HepG2 (cell line): Measurements from ENCODE around the gene GBX1. TPM values are rescaled to one million over a fixed set of nuclear protein-coding genes. Genes with fewer than 3 reads are reported as not detected.
A peak's percentile ranks its signal among the peaks of the same experiment; 100 is the strongest.

Experiments used
- ARHGAP35 ChIP-seq: sonication (generic); formaldehyde crosslinking; IDR thresholded peaks from 2 replicates; pipeline ENCODE4 v1.9.0; 2022; ENCODE audit warnings: mild to moderate bottlenecking, inconsistent platforms, moderate library complexity, missing genetic modification reagents, borderline replicate concordance
- BRD4 ChIP-seq: sonication (generic); formaldehyde crosslinking; IDR thresholded peaks from 2 replicates; pipeline ENCODE4 v1.4.0; 2020; ENCODE audit warnings: missing genetic modification reagents
- CCDC6 ChIP-seq: sonication (generic); formaldehyde crosslinking; IDR thresholded peaks from 2 replicates; pipeline ENCODE4 v1.8.1; 2022; ENCODE audit warnings: mild to moderate bottlenecking, missing genetic modification reagents, moderate library complexity
- CERS6 ChIP-seq: sonication (generic); formaldehyde crosslinking; IDR thresholded peaks from 2 replicates; pipeline ENCODE4 v1.5.0; 2020; ENCODE audit warnings: missing genetic modification reagents
- DPF2 ChIP-seq: sonication (generic); formaldehyde crosslinking; IDR thresholded peaks from 2 replicates; pipeline ENCODE4 v1.4.0; 2020; ENCODE audit warnings: mild to moderate bottlenecking, low read depth, missing genetic modification reagents, borderline replicate concordance
- EEA1 ChIP-seq: sonication (generic); formaldehyde crosslinking; IDR thresholded peaks from 2 replicates; pipeline ENCODE4 v1.5.1; 2020; ENCODE audit warnings: mild to moderate bottlenecking, missing genetic modification reagents, borderline replicate concordance
- ETS1 ChIP-seq: sonication (generic); formaldehyde crosslinking; IDR thresholded peaks from 2 replicates; pipeline ENCODE4 v1.4.0; 2020; ENCODE audit warnings: missing genetic modification reagents
- JUNB ChIP-seq: sonication (generic); formaldehyde crosslinking; IDR thresholded peaks from 2 replicates; pipeline ENCODE4 v1.8.0; 2022; ENCODE audit warnings: missing genetic modification reagents, mild to moderate bottlenecking, borderline replicate concordance
- NFIB ChIP-seq: sonication (generic); formaldehyde crosslinking; IDR thresholded peaks from 2 replicates; pipeline ENCODE4 v1.9.0; 2021; ENCODE audit warnings: missing genetic modification reagents, mild to moderate bottlenecking, borderline replicate concordance
- PITX1 ChIP-seq: sonication (generic); formaldehyde crosslinking; IDR thresholded peaks from 2 replicates; pipeline ENCODE4 v1.5.1; 2020; ENCODE audit warnings: mild to moderate bottlenecking, missing genetic modification reagents
- REXO4 ChIP-seq: sonication (generic); formaldehyde crosslinking; IDR thresholded peaks from 2 replicates; pipeline ENCODE4 v1.8.0; 2022; ENCODE audit warnings: missing genetic modification reagents, mild to moderate bottlenecking, borderline replicate concordance
- RFXAP ChIP-seq: sonication (generic); formaldehyde crosslinking; IDR thresholded peaks from 2 replicates; pipeline ENCODE4 v1.4.0; 2020; ENCODE audit warnings: missing genetic modification reagents, borderline replicate concordance
- TBP ChIP-seq: sonication (generic); formaldehyde crosslinking; IDR thresholded peaks from 2 replicates; pipeline ENCODE4 v1.5.0; 2020; ENCODE audit warnings: missing genetic modification reagents
- TFAP4 ChIP-seq: sonication (generic); IDR thresholded peaks from 2 replicates; pipeline ENCODE4 v1.6.1; 2016; ENCODE audit warnings: low read depth, borderline replicate concordance
- U2AF1 ChIP-seq: fragments of 200-400 bp; formaldehyde crosslinking; optimal IDR thresholded peaks from 2 replicates; pipeline ENCODE3; 2017; ENCODE audit warnings: mild to moderate bottlenecking, low read depth, low read length
- ZFYVE20 ChIP-seq: sonication (generic); formaldehyde crosslinking; IDR thresholded peaks from 2 replicates; pipeline ENCODE4 v1.8.0; 2023; ENCODE audit warnings: low read depth, mild to moderate bottlenecking, moderate library complexity, missing genetic modification reagents, borderline replicate concordance
- ZNF230 ChIP-seq: sonication (generic); formaldehyde crosslinking; IDR thresholded peaks from 2 replicates; pipeline ENCODE4 v1.4.0; 2020; ENCODE audit warnings: mild to moderate bottlenecking, missing genetic modification reagents
- ZNF263 ChIP-seq: sonication (generic); formaldehyde crosslinking; IDR thresholded peaks from 2 replicates; pipeline ENCODE4 v1.4.0; 2020; ENCODE audit warnings: missing genetic modification reagents
- ZNF451 ChIP-seq: sonication (generic); formaldehyde crosslinking; IDR thresholded peaks from 2 replicates; pipeline ENCODE4 v1.5.0; 2020; ENCODE audit warnings: mild to moderate bottlenecking, missing genetic modification reagents
- ZNF572 ChIP-seq: sonication (generic); formaldehyde crosslinking; IDR thresholded peaks from 2 replicates; pipeline ENCODE4 v1.5.1; 2020; ENCODE audit warnings: mild to moderate bottlenecking, missing genetic modification reagents
- ZNF629 ChIP-seq: sonication (generic); formaldehyde crosslinking; conservative IDR thresholded peaks from 2 replicates; pipeline ENCODE4 v1.5.0; 2020; ENCODE audit warnings: missing genetic modification reagents
- ZNF816 ChIP-seq: sonication (generic); formaldehyde crosslinking; IDR thresholded peaks from 2 replicates; pipeline ENCODE4 v1.8.0; 2022; ENCODE audit warnings: missing genetic modification reagents, mild to moderate bottlenecking, borderline replicate concordance
- ZNF850 ChIP-seq: sonication (generic); formaldehyde crosslinking; conservative IDR thresholded peaks from 2 replicates; pipeline ENCODE4 v1.9.0; 2021; ENCODE audit warnings: mild to moderate bottlenecking, missing genetic modification reagents
- polyA plus RNA-seq, 8 experiments: library from polyadenylated mRNA; depleted of rRNA in 3 of 8; stranded (reverse) in 7 of 8; unstranded in 1 of 8; fragments of >200 nt; fragmentation: Illumina TruSeq in 4 of 8; extraction: Trizol in 4 of 8; gene quantifications; 2 replicates each; pipeline versions ENCODE4 v1.2.1 to v1.2.3, GENCODE V29; 2011 to 2016; ENCODE audit warnings: low read depth in 4 of 8, missing spikeins in 1 of 8, mixed read lengths in 1 of 8; ENCODE audit not compliant: insufficient read depth in 1 of 8
- total RNA-seq, 5 experiments: library from RNA; depleted of rRNA; stranded (reverse); fragments of >200 nt; fragmentation: Illumina TruSeq; extraction: Trizol; gene quantifications; 2 replicates each; pipeline ENCODE4 v1.2.3, GENCODE V29; 2016; ENCODE audit warnings: low read depth in 1 of 5
- TF ChIP-seq, protein P1 (sequence below): sonication (generic); formaldehyde crosslinking; IDR thresholded peaks from 2 replicates; pipeline ENCODE4 v1.5.0; 2020; ENCODE audit warnings: missing genetic modification reagents, mild to moderate bottlenecking, borderline replicate concordance
- TF ChIP-seq, protein P2 (sequence below): sonication (generic); formaldehyde crosslinking; IDR thresholded peaks from 2 replicates; pipeline ENCODE4 v1.4.0; 2020; ENCODE audit warnings: missing genetic modification reagents

GBX1 gene
- total and polyA plus RNA-seq, 2 of the 13 experiments (the other 11 are each of a cell fraction or from before 2014, with no cell fraction given), result not detected

DNA sequence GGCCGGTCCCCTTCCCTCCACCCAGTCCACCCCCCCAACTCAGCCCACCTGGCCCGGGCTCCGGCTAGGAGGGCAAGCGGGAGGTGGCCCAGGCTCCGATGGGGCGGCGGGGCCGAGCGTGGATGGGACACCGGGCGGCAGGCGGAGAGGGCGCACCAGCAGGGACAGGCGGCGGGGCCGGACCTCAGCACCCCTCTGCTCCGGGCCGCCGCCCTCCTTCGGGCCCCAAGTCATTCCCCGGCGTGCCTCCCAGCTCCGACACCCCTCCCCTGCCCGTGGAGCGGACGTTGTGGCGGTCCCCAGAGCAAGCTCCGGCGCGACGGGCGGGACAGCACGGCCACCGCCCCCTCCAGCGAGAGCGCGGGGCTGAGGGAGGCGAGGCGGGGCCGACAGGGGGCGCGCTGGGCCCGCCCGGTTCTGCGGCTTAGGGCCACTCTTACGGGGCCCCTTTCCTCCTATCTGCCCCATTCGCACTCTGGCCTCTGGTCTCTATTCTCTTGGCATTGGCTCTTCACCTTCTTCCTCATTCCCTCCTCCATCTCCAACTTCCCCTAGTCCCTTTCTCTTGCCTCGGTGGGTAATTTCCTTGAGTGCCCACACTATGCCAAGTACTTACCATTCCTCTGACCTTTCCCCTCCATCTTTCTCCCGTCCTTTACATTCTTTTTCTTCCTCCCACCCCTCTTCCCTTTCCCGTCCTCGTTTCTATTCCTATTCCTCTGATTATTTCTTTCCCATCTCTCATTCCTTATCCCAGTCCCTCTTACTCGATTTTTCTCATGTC lies 701 bp upstream of the GBX1 start (continued):
- TF ChIP-seq, protein P1, sequence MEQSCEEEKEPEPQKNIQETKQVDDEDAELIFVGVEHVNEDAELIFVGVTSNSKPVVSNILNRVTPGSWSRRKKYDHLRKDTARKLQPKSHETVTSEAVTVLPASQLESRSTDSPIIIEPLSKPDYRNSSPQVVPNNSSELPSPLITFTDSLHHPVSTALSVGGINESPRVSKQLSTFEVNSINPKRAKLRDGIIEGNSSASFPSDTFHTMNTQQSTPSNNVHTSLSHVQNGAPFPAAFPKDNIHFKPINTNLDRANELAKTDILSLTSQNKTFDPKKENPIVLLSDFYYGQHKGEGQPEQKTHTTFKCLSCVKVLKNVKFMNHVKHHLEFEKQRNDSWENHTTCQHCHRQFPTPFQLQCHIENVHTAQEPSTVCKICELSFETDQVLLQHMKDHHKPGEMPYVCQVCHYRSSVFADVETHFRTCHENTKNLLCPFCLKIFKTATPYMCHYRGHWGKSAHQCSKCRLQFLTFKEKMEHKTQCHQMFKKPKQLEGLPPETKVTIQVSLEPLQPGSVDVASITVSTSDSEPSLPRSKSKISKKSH (CRISPR knock-in tag), result 0 out of 2 replicates have a peak, but pooled peaks have one; percentile 33
- TF ChIP-seq CCDC6 (no peak), ZNF263 (CRISPR knock-in tag) (no peak), RFXAP (no peak), ZNF816 (CRISPR knock-in tag) (no peak), NFIB (CRISPR knock-in tag) (no peak), TFAP4 (no peak), ZNF850 (no peak), U2AF1 (no peak), TBP (CRISPR knock-in tag) (no peak), ARHGAP35 (CRISPR knock-in tag) (no peak), PITX1 (CRISPR knock-in tag) (no peak), EEA1 (no peak), REXO4 (CRISPR knock-in tag) (no peak), DPF2 (no peak), ZFYVE20 (CRISPR knock-in tag) (no peak), ZNF629 (CRISPR knock-in tag) (no peak), ETS1 (CRISPR knock-in tag) (no peak), JUNB (CRISPR knock-in tag) (no peak), BRD4 (no peak), ZNF230 (CRISPR knock-in tag) (no peak), ZNF572 (no peak), CERS6 (CRISPR knock-in tag) (no peak), ZNF451 (CRISPR knock-in tag) (no peak)
- TF ChIP-seq, protein P2, sequence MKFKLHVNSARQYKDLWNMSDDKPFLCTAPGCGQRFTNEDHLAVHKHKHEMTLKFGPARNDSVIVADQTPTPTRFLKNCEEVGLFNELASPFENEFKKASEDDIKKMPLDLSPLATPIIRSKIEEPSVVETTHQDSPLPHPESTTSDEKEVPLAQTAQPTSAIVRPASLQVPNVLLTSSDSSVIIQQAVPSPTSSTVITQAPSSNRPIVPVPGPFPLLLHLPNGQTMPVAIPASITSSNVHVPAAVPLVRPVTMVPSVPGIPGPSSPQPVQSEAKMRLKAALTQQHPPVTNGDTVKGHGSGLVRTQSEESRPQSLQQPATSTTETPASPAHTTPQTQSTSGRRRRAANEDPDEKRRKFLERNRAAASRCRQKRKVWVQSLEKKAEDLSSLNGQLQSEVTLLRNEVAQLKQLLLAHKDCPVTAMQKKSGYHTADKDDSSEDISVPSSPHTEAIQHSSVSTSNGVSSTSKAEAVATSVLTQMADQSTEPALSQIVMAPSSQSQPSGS (CRISPR knock-in tag), result no peak
